ENCODE measurements around the gene NTRK2.

The NTRK2 gene

GRCh38 chr9:84742261-84742660 lies 72.7 kb downstream of the NTRK2 start:
- no peak for DNase-seq

- no peak for DNase-seq
These were observed 74.7 kb downstream of the NTRK2 start for GRCh38 chr9:84744195-84744594.

- DNase-seq = no peak
These were observed 75.2 kb downstream of the NTRK2 start for GRCh38 chr9:84744726-84745125.

GRCh38 chr9:84748112-84748511 lies 78.6 kb downstream of the NTRK2 start:
- no peak for DNase-seq

- no peak for DNase-seq
These were observed 80.8 kb downstream of the NTRK2 start for GRCh38 chr9:84750152-84750865.

- no peak for DNase-seq
These were observed 82.4 kb downstream of the NTRK2 start for GRCh38 chr9:84751921-84752320.

GRCh38 chr9:84754461-84754860 lies 84.9 kb downstream of the NTRK2 start:
- DNase-seq = no peak

GRCh38 chr9:84754881-84755280 lies 85.4 kb downstream of the NTRK2 start:
- DNase-seq = no peak

- DNase-seq = no peak
These were observed 85.9 kb downstream of the NTRK2 start for GRCh38 chr9:84755380-84755779.

GRCh38 chr9:84756171-84756570 lies 86.6 kb downstream of the NTRK2 start:
- no peak for DNase-seq

GRCh38 chr9:84756731-84757130 lies 87.2 kb downstream of the NTRK2 start:
- no peak for DNase-seq

GRCh38 chr9:84758817-84759216 lies 89.3 kb downstream of the NTRK2 start:
- no peak for DNase-seq

- DNase-seq = no peak
These were observed 89.8 kb downstream of the NTRK2 start for GRCh38 chr9:84759300-84759750.

- no peak for DNase-seq
These were observed 90.3 kb downstream of the NTRK2 start for GRCh38 chr9:84759804-84760203.

GRCh38 chr9:84761137-84761808 lies 91.7 kb downstream of the NTRK2 start:
- DNase-seq = no peak

- no peak for DNase-seq
These were observed 103.0 kb downstream of the NTRK2 start for GRCh38 chr9:84772511-84772910.

GRCh38 chr9:84773022-84773421 lies 103.5 kb downstream of the NTRK2 start:
- DNase-seq = no peak

- DNase-seq = no peak
These were observed 105.6 kb downstream of the NTRK2 start for GRCh38 chr9:84775056-84775643.

GRCh38 chr9:84778570-84778969 lies 109.0 kb downstream of the NTRK2 start:
- DNase-seq = no peak

- no peak for DNase-seq
These were observed 110.4 kb downstream of the NTRK2 start for GRCh38 chr9:84779883-84780282.

- no peak for DNase-seq
These were observed 110.9 kb downstream of the NTRK2 start for GRCh38 chr9:84780385-84780784.

- no peak for DNase-seq
These were observed 111.9 kb downstream of the NTRK2 start for GRCh38 chr9:84781458-84781857.

GRCh38 chr9:84781931-84782866 lies 112.7 kb downstream of the NTRK2 start:
- no peak for DNase-seq
